K562 (cell line): ENCODE data around the gene EMID1. TPM values are rescaled to one million over a fixed set of nuclear protein-coding genes. Genes with fewer than 3 reads are reported as not detected.

Source experiments
- AFF4 ChIP-seq: sonication (generic); formaldehyde crosslinking; IDR thresholded peaks from 2 replicates; pipeline ENCODE4 v1.8.0; 2023; ENCODE audit warnings: mild to moderate bottlenecking, missing genetic modification reagents
- ATF4 ChIP-seq: fragments of 450-650 bp; formaldehyde crosslinking; IDR thresholded peaks from 2 replicates; pipeline ENCODE4 v1.4.0; 2022; ENCODE audit warnings: mild to moderate bottlenecking, moderate library complexity
- CBFA2T3 ChIP-seq: fragments of 450-650 bp; IDR thresholded peaks from 2 replicates; pipeline ENCODE4 v1.6.1; 2017
- E2F8 ChIP-seq: fragments of 450-650 bp; IDR thresholded peaks from 2 replicates; pipeline ENCODE4 v1.7.1; 2018; ENCODE audit warnings: mild to moderate bottlenecking, low read depth; ENCODE audit not compliant: partially characterized antibody
- ETV5 ChIP-seq: sonication (generic); formaldehyde crosslinking; IDR thresholded peaks from 2 replicates; pipeline ENCODE4 v1.4.0; 2020; ENCODE audit warnings: low read depth, mild to moderate bottlenecking, missing genetic modification reagents
- FOSL1 ChIP-seq: fragments of 200-800 bp; sonication (Bioruptor generic); conservative IDR thresholded peaks from 2 replicates; pipeline ENCODE4 v1.6.1; 2016; ENCODE audit warnings: missing genetic modification characterization, missing compliant biosample characterization
- HNRNPL ChIP-seq: fragments of 200-400 bp; formaldehyde crosslinking; IDR thresholded peaks from 2 replicates; pipeline ENCODE4 v1.6.1; 2017; ENCODE audit warnings: low read depth, mild to moderate bottlenecking, low read length
- KLF16 ChIP-seq: IDR thresholded peaks from 2 replicates; pipeline ENCODE4 v1.6.1; 2016; ENCODE audit warnings: antibody characterized with exemption
- POLR3A ChIP-seq: IDR thresholded peaks from 2 replicates; pipeline ENCODE4 v1.6.1; 2011; ENCODE audit warnings: borderline replicate concordance, mild to moderate bottlenecking, moderate library complexity; ENCODE audit not compliant: insufficient read length, insufficient read depth; ENCODE audit errors: extremely low read depth
- SMARCA5 ChIP-seq: fragments of 450-650 bp; IDR thresholded peaks from 2 replicates; pipeline ENCODE4 v1.6.1; 2016
- SMARCC2 ChIP-seq: fragments of 450-650 bp; IDR thresholded peaks from 2 replicates; pipeline ENCODE4 v1.6.1; 2017; ENCODE audit warnings: antibody characterized with exemption, moderate library complexity, mild to moderate bottlenecking, low read depth
- SP1 ChIP-seq: sonication (generic); formaldehyde crosslinking; IDR thresholded peaks from 2 replicates; pipeline ENCODE4 v1.8.1; 2022; ENCODE audit warnings: mild to moderate bottlenecking, missing genetic modification reagents
- XRCC4 ChIP-seq: IDR thresholded peaks from one replicate; pipeline ENCODE4 v1.6.1; 2011; ENCODE audit not compliant: insufficient read depth, insufficient read length; ENCODE audit errors: extremely low read depth
- ZBTB17 ChIP-seq: fragments of 450-650 bp; formaldehyde crosslinking; IDR thresholded peaks from 2 replicates; pipeline ENCODE4 v1.4.0; 2020; ENCODE audit warnings: mild to moderate bottlenecking
- ZFP30 ChIP-seq: fragments of 250-450 bp; sonication (Bioruptor Pico); IDR thresholded peaks from 2 replicates; pipeline ENCODE4 v1.8.0; 2022; ENCODE audit warnings: moderate library complexity, mild to moderate bottlenecking, inconsistent platforms, borderline replicate concordance
- ZNF184 ChIP-seq: sonication (generic); formaldehyde crosslinking; IDR thresholded peaks from 2 replicates; pipeline ENCODE4 v1.5.0; 2020; ENCODE audit warnings: missing genetic modification reagents
- ZNF263 ChIP-seq: sonication (generic); formaldehyde crosslinking; IDR thresholded peaks from 2 replicates; pipeline ENCODE4 v1.8.0; 2022; ENCODE audit warnings: mild to moderate bottlenecking, missing genetic modification reagents, borderline replicate concordance
- ZSCAN32 ChIP-seq: fragments of 450-650 bp; formaldehyde crosslinking; IDR thresholded peaks from 2 replicates; pipeline ENCODE4 v1.4.0; 2020; ENCODE audit warnings: mild to moderate bottlenecking, moderate library complexity
- polyA plus RNA-seq, 8 experiments: library from polyadenylated mRNA; depleted of rRNA in 4 of 8; stranded (reverse) in 5 of 8; unstranded in 3 of 8; fragments of >200 nt; fragmentation: Nextera tagmentation in 2 of 8; fragmentation: Illumina TruSeq in 1 of 8; extraction: Ambion mirVana in 2 of 8; extraction: Trizol in 1 of 8; gene quantifications; 2 replicates each; pipeline versions ENCODE4 v1.2.1 to v1.2.3, GENCODE V29; 2011 to 2014; ENCODE audit warnings: inconsistent platforms in 1 of 8, missing spikeins in 1 of 8
- total RNA-seq, 7 experiments: library from RNA; depleted of rRNA in 6 of 7; stranded (reverse); fragments of >200 nt in 6 of 7; fragmentation: Illumina TruSeq in 2 of 7; extraction: Trizol in 2 of 7; gene quantifications; 2 replicates each; pipeline versions ENCODE4 v1.2.1 to v1.2.3, GENCODE V29; 2011 to 2021; ENCODE audit warnings: low replicate concordance in 1 of 7
- TF ChIP-seq, protein P1 (sequence below): IDR thresholded peaks from 2 replicates; pipeline ENCODE4 v1.6.1; 2014; ENCODE audit warnings: antibody characterized with exemption
- TF ChIP-seq, protein P2 (sequence below): sonication (generic); formaldehyde crosslinking; IDR thresholded peaks from 2 replicates; pipeline ENCODE4 v1.8.0; 2022; ENCODE audit warnings: mild to moderate bottlenecking, missing genetic modification reagents

Gene EMID1
- total and polyA plus RNA-seq, 9 of the 15 experiments (the other 6 are each of a cell fraction or from before 2014, with no cell fraction given), result 0.15 to 7.2 (median 2.7) TPM

- TF ChIP-seq AFF4 (CRISPR knock-in tag), result no peak
- TF ChIP-seq ZFP30, result no peak
- TF ChIP-seq ZSCAN32 (CRISPR knock-in tag), result no peak
- no peak for TF ChIP-seq KLF16
- TF ChIP-seq CBFA2T3, result no peak
- no peak for TF ChIP-seq ZBTB17 (CRISPR knock-in tag)
- TF ChIP-seq, protein P1, sequence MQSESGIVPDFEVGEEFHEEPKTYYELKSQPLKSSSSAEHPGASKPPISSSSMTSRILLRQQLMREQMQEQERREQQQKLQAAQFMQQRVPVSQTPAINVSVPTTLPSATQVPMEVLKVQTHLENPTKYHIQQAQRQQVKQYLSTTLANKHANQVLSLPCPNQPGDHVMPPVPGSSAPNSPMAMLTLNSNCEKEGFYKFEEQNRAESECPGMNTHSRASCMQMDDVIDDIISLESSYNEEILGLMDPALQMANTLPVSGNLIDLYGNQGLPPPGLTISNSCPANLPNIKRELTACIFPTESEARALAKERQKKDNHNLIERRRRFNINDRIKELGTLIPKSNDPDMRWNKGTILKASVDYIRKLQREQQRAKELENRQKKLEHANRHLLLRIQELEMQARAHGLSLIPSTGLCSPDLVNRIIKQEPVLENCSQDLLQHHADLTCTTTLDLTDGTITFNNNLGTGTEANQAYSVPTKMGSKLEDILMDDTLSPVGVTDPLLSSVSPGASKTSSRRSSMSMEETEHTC, result no peak
- TF ChIP-seq ZNF263 (CRISPR knock-in tag), result no peak
- no peak for TF ChIP-seq XRCC4
- TF ChIP-seq, protein P2, sequence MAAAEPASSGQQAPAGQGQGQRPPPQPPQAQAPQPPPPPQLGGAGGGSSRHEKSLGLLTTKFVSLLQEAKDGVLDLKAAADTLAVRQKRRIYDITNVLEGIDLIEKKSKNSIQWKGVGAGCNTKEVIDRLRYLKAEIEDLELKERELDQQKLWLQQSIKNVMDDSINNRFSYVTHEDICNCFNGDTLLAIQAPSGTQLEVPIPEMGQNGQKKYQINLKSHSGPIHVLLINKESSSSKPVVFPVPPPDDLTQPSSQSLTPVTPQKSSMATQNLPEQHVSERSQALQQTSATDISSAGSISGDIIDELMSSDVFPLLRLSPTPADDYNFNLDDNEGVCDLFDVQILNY, result no peak
- TF ChIP-seq E2F8, result no peak
- TF ChIP-seq ZNF184 (CRISPR knock-in tag), result no peak
- no peak for TF ChIP-seq SP1 (CRISPR knock-in tag)
- 0 out of 2 replicates have a peak, but pooled peaks have one; percentile 11 for TF ChIP-seq FOSL1 (tag)
- TF ChIP-seq ETV5 (CRISPR knock-in tag), result no peak
- TF ChIP-seq SMARCC2, result no peak
- no peak for TF ChIP-seq HNRNPL
- no peak for TF ChIP-seq SMARCA5
- TF ChIP-seq POLR3A, result no peak
- peak; percentile 94 for TF ChIP-seq ATF4 (CRISPR knock-in tag)
These were observed 8.6 kb upstream of the EMID1 start (continued) for GRCh38 chr22:29197096-29197495.
